Tibial nerve (tissue), 3 donors: ENCODE data around the gene SSBP2.

Source experiments
- POLR2A ChIP-seq, 2 donors: fragments of 450-650 bp; IDR thresholded peaks; one replicate each; pipeline ENCODE4 v1.6.1; 2017; ENCODE audit warnings: antibody characterized with exemption in 2 of 2, mild to moderate bottlenecking in 2 of 2, moderate library complexity in 2 of 2
- TF ChIP-seq, protein P1 (sequence below), 5 experiments: fragments of 200-600 bp in 3 of 5; fragments of 450-650 bp in 2 of 5; sonication (generic) in 3 of 5; IDR thresholded peaks; one replicate each; pipeline ENCODE4 v1.5.1; 2016 to 2019; ENCODE audit warnings: antibody characterized with exemption in 5 of 5, mild to moderate bottlenecking in 3 of 5, moderate library complexity in 2 of 5

DNA sequence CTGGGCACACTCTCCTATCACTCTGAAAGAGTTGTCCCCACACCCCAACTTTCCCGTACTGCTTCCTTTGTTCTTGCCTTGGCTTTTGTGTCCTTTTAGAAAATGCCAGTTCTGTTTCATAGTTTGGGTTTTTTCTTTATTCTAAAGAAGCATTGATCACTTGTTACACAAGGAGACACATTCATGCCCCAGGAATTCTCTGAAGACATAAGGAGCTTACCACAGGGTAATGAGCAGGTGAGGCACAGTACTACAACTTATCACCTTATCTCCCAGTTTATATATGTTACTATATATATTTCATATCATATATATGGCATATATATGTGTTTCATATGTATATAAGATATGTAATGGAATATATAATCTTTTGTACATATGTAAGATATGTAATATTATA is 6.5 kb upstream of the SSBP2 start:
- no peak for TF ChIP-seq POLR2A (IDR thresholded peaks at IDR 0.05)
- TF ChIP-seq, protein P1, sequence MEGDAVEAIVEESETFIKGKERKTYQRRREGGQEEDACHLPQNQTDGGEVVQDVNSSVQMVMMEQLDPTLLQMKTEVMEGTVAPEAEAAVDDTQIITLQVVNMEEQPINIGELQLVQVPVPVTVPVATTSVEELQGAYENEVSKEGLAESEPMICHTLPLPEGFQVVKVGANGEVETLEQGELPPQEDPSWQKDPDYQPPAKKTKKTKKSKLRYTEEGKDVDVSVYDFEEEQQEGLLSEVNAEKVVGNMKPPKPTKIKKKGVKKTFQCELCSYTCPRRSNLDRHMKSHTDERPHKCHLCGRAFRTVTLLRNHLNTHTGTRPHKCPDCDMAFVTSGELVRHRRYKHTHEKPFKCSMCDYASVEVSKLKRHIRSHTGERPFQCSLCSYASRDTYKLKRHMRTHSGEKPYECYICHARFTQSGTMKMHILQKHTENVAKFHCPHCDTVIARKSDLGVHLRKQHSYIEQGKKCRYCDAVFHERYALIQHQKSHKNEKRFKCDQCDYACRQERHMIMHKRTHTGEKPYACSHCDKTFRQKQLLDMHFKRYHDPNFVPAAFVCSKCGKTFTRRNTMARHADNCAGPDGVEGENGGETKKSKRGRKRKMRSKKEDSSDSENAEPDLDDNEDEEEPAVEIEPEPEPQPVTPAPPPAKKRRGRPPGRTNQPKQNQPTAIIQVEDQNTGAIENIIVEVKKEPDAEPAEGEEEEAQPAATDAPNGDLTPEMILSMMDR (IDR thresholded peaks at IDR 0.05): no peak
